GM23338 (cell line): Measurements from ENCODE around the gene RAC3. TPM values are rescaled to one million over a fixed set of nuclear protein-coding genes. Genes with fewer than 3 reads are reported as not detected.

Experiments
- ATAC-seq: fragments of 200-7000 bp; cut with Tn5 transposase; 3 replicates; pipeline ENCODE4 v1.9.1; 2020
- DNase-seq: peaks from one replicate; pipeline ENCODE4 v3.0.0-alpha.2; 2015; ENCODE audit warnings: low spot score
- H2AFZ ChIP-seq: fragments of 200-600 bp; sonication (generic); 2 replicates; pipeline ENCODE4 v1.8.0; 2016; ENCODE audit warnings: antibody characterized with exemption, mild to moderate bottlenecking, moderate library complexity
- H3F3A ChIP-seq: fragments of 200-600 bp; sonication (generic); replicated peaks from 2 replicates; pipeline ENCODE4 v1.8.0; 2017; ENCODE audit warnings: antibody characterized with exemption, mixed run types, low read depth
- H3K27ac ChIP-seq: fragments of 200-600 bp; sonication (generic); 2 replicates; pipeline ENCODE4 v1.6.1; 2016; ENCODE audit warnings: low read depth
- H3K27me3 ChIP-seq: fragments of 200-600 bp; sonication (generic); 2 replicates; pipeline ENCODE4 v1.8.0; 2016; ENCODE audit warnings: mild to moderate bottlenecking, mixed run types, moderate library complexity; ENCODE audit not compliant: insufficient read depth
- H3K36me3 ChIP-seq: fragments of 200-600 bp; sonication (generic); 2 replicates; pipeline ENCODE4 v1.8.0; 2016; ENCODE audit warnings: mild to moderate bottlenecking; ENCODE audit not compliant: insufficient read depth
- H3K4me1 ChIP-seq: fragments of 200-600 bp; sonication (generic); 2 replicates; pipeline ENCODE4 v1.8.0; 2016; ENCODE audit warnings: mild to moderate bottlenecking, moderate library complexity; ENCODE audit not compliant: insufficient read depth
- H3K4me2 ChIP-seq: fragments of 200-600 bp; sonication (generic); 2 replicates; pipeline ENCODE4 v1.7.1; 2017; ENCODE audit warnings: mixed run types
- H3K4me3 ChIP-seq: fragments of 200-600 bp; sonication (generic); 2 replicates; pipeline ENCODE4 v1.6.1; 2016; ENCODE audit warnings: mixed run types
- H3K79me2 ChIP-seq: fragments of 200-600 bp; sonication (generic); replicated peaks from 2 replicates; pipeline ENCODE4 v1.8.0; 2017; ENCODE audit warnings: mild to moderate bottlenecking; ENCODE audit not compliant: insufficient read depth
- H3K9me2 ChIP-seq: fragments of 200-600 bp; sonication (generic); 2 replicates; pipeline ENCODE4 v1.8.0; 2017; ENCODE audit not compliant: insufficient read depth
- H4K20me1 ChIP-seq: fragments of 200-600 bp; sonication (generic); replicated peaks from 2 replicates; pipeline ENCODE4 v1.8.0; 2017; ENCODE audit warnings: mild to moderate bottlenecking; ENCODE audit not compliant: insufficient read depth
- H3K27ac Mint-ChIP-seq: 2 replicates; pipeline ENCODE4 v1.8.0; 2020; ENCODE audit warnings: inconsistent platforms, mild to moderate bottlenecking, moderate library complexity, mixed read lengths
- H3K27me3 Mint-ChIP-seq: 3 replicates; pipeline ENCODE4 v1.8.0; 2022; ENCODE audit warnings: low read depth, mild to moderate bottlenecking, moderate library complexity, mixed read lengths, inconsistent platforms; ENCODE audit not compliant: insufficient read depth, poor library complexity
- H3K36me3 Mint-ChIP-seq: 3 replicates; pipeline ENCODE4 v1.8.0; 2021; ENCODE audit warnings: low read depth, mild to moderate bottlenecking, inconsistent platforms, moderate library complexity, mixed read lengths
- H3K4me1 Mint-ChIP-seq: 3 replicates; pipeline ENCODE4 v1.8.0; 2020; ENCODE audit warnings: mild to moderate bottlenecking, inconsistent platforms, mixed read lengths
- H3K4me3 Mint-ChIP-seq: 3 replicates; pipeline ENCODE4 v1.8.0; 2021; ENCODE audit warnings: moderate library complexity, mild to moderate bottlenecking, inconsistent platforms, mixed read lengths
- H3K9me3 Mint-ChIP-seq: 3 replicates; pipeline ENCODE4 v1.8.0; 2020; ENCODE audit warnings: moderate library complexity, mild to moderate bottlenecking, inconsistent platforms, mixed read lengths
- CTCF ChIP-seq, 2 experiments: fragments of 200-600 bp in 1 of 2; sonication (generic) in 1 of 2; conservative IDR thresholded peaks; 2 replicates each; pipeline versions ENCODE4 v1.5.1 to v1.6.1; 2016 to 2017; ENCODE audit warnings: antibody characterized with exemption in 2 of 2, low read depth in 2 of 2, mild to moderate bottlenecking in 2 of 2, moderate library complexity in 1 of 2
- EZH2phosphoT487 ChIP-seq: fragments of 200-600 bp; sonication (generic); IDR thresholded peaks from one replicate; pipeline ENCODE4 v1.8.1; 2018; ENCODE audit warnings: antibody characterized with exemption; ENCODE audit not compliant: unreplicated experiment
- JUNB ChIP-seq: IDR thresholded peaks from one replicate; pipeline ENCODE4 v1.6.1; 2016; ENCODE audit warnings: antibody characterized with exemption; ENCODE audit not compliant: unreplicated experiment
- POLR2AphosphoS5 ChIP-seq: IDR thresholded peaks from 2 replicates; pipeline ENCODE4 v1.6.1; 2016; ENCODE audit warnings: antibody characterized with exemption, low read depth
- STAT1 ChIP-seq: IDR thresholded peaks from one replicate; pipeline ENCODE4 v1.6.1; 2016; ENCODE audit warnings: antibody characterized with exemption; ENCODE audit not compliant: unreplicated experiment
- ZNF114 ChIP-seq: fragments of 250-450 bp; sonication (Bioruptor Pico); IDR thresholded peaks from 2 replicates; pipeline ENCODE4 v1.5.0; 2020; ENCODE audit warnings: mild to moderate bottlenecking, moderate library complexity
- polyA plus RNA-seq: library from polyadenylated mRNA; unstranded; fragments of >200 nt; fragmentation: Nextera tagmentation; extraction: Ambion mirVana; gene quantifications from 2 replicates; pipeline ENCODE4 v1.2.1, GENCODE V29; 2016
- total RNA-seq: library from RNA; depleted of rRNA; stranded (reverse); fragments of >200 nt; shearing (Covaris generic); gene quantifications from 2 replicates; pipeline ENCODE4 v1.2.3, GENCODE V29; 2014

RAC3 gene
- total and polyA plus RNA-seq, 2 experiments from 2014 or later, result 31.5 to 293 TPM

GRCh38 chr17:82003411-82004381 lies 27.8 kb upstream of the RAC3 start:
- no peak for DNase-seq
- no peak overlapping the region for H3K4me3 ChIP-seq
- H4K20me1 ChIP-seq, result 0 out of 2 replicates have a peak, but pooled peaks cover 4% of the 10 kb centered on the region
- H3F3A ChIP-seq, result 0 out of 2 replicates have a peak, but pooled peaks cover 2% of the 10 kb centered on the region
- H2AFZ ChIP-seq, result no peak overlapping the region
- H3K79me2 ChIP-seq, result no peaks in the 10 kb centered on the region
- no peaks in the 10 kb centered on the region for H3K4me1 ChIP-seq
- H3K9me2 ChIP-seq, result no peaks in the 10 kb centered on the region
- Mint-ChIP-seq H3K27ac (no peak overlapping the region), H3K4me1 (no peaks in the 10 kb centered on the region), H3K4me3 (no peak overlapping the region), H3K9me3 (no peaks in the 10 kb centered on the region), H3K36me3 (no peaks in the 10 kb centered on the region), H3K27me3 (peaks cover 14% of the 10 kb centered on the region)
- ATAC-seq, result peak; percentile 19
- TF ChIP-seq CTCF (conservative IDR thresholded peaks at IDR 0.05; ENCODE audit: low read depth in 2 of 2) (peak in 1 of 2 experiments; percentile 40; a peak in 2 of 4 replicates), STAT1 (no peak)
- H3K4me2 ChIP-seq, result no peak overlapping the region
- no peaks in the 10 kb centered on the region for H3K27me3 ChIP-seq
- no peak overlapping the region for H3K27ac ChIP-seq
- no peaks in the 10 kb centered on the region for H3K36me3 ChIP-seq

GRCh38 chr17:82004517-82005455 lies 26.7 kb upstream of the RAC3 start:
- H3K79me2 ChIP-seq, result no peaks in the 10 kb centered on the region
- no peak for TF ChIP-seq POLR2AphosphoS5
- TF ChIP-seq ZNF114 (CRISPR knock-in tag), result no peak
- no peak for TF ChIP-seq JUNB
- no peak for TF ChIP-seq EZH2phosphoT487
- ATAC-seq, result no peak
- no peaks in the 10 kb centered on the region for H3K4me1 Mint-ChIP-seq
- no peaks in the 10 kb centered on the region for H3K9me3 Mint-ChIP-seq
- H3K27me3 ChIP-seq, result no peaks in the 10 kb centered on the region
- no peak overlapping the region for H3K4me3 ChIP-seq
- no peak overlapping the region for H3K27ac Mint-ChIP-seq
- no peaks in the 10 kb centered on the region for H3K4me1 ChIP-seq
- no peaks in the 10 kb centered on the region for H3K36me3 Mint-ChIP-seq
- H3F3A ChIP-seq, result 0 out of 2 replicates have a peak, but pooled peaks cover 2% of the 10 kb centered on the region
- peaks cover 14% of the 10 kb centered on the region for H3K27me3 Mint-ChIP-seq
- no peaks in the 10 kb centered on the region for H3K36me3 ChIP-seq
- H3K4me2 ChIP-seq, result no peak overlapping the region
- DNase-seq, result no peak
- H2AFZ ChIP-seq, result no peak overlapping the region
- H3K9me2 ChIP-seq, result no peaks in the 10 kb centered on the region
- H3K4me3 Mint-ChIP-seq, result no peak overlapping the region
- 0 out of 2 replicates have a peak overlapping the region, but pooled peaks have one; percentile 19 for H3K27ac ChIP-seq
- H4K20me1 ChIP-seq, result 0 out of 2 replicates have a peak, but pooled peaks cover 4% of the 10 kb centered on the region
